GM21576 (cell line): ENCODE data around the gene PPP2R3A.

ENCODE experiments used
- ATAC-seq: cut with Tn5 transposase; IDR thresholded peaks from one replicate; pipeline ENCODE4 v1.9.1; 2021; ENCODE audit warnings: mild to moderate bottlenecking, moderate library complexity; ENCODE audit not compliant: unreplicated experiment

The PPP2R3A gene

GRCh38 chr3:136192831-136193230, 227.3 kb downstream of the PPP2R3A start:
- ATAC-seq: no peak

GRCh38 chr3:136193278-136194054, 227.9 kb downstream of the PPP2R3A start:
- no peak for ATAC-seq

- no peak for ATAC-seq
Observed at GRCh38 chr3:136194409-136195257, 229.1 kb downstream of the PPP2R3A start.

- peak; percentile 30 for ATAC-seq
Observed at GRCh38 chr3:136195258-136196063, 229.9 kb downstream of the PPP2R3A start.

DNA sequence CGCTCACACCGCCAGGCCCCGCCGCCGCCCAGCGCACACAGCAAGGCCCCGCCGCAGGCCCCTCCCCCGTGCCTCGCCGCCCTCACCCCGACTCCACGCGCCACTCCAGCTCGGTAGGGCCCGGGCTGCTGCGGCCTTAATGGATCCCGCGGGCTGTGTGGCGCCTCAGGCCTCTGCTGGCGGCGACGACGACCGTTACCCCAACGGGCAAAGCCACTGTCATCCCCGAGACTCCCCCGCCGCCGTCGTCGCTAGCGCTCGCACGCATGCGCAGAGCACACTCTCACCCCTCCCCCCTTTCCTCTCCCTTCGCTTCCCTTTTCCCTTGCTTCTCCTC, 230.5 kb downstream of the PPP2R3A start, which contains the start of gene MSL2:
TSS of gene MSL2 (minus strand) at position 272 of the 337 bp plus-strand sequence. CDS start 1,222 bp downstream, outside the sequence.
- ATAC-seq: no peak

DNA sequence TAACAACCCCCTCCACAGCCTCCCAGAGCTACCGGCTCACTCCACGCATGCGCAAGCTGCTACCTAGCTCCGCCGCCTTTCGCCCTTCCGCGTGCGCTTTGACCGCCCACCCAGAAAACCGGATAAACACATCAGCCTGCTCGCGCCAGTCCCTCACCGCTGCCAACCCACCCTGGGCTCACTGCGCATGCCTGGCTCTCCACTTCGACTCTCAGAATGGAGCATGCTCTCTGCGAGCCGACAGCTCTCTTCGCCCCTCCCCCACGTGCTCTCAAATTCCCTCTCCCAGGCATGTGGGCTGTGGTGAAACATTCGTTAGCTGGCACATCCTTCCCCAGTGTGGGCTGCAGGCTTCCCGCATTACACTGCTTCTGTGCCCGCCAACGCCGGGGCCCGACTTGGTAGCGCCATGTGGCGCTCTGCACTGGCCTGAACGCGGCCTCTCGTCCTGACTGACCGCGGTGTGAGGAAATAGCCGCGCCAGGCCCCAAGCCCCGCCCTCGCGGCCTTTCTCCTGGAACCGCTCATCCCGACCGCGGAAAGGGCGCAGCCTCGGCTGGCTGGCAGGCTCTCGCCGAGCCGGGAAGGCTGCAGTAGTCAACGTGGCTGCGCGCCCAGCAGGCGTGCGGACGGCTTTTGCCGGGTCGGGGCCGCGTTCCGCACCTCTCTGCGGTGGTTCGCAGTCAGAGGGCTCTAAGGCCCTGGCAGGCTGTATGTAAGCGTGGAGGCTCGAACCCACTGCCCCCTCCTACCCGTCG, 231.1 kb downstream of the PPP2R3A start:
- peak; percentile 71 for ATAC-seq

GRCh38 chr3:136197159-136197793, 231.7 kb downstream of the PPP2R3A start:
- ATAC-seq: no peak
